Measurements from ENCODE around the gene AHR.
A peak's percentile ranks its signal among the peaks of the same experiment; 100 is the strongest.

The AHR gene

GRCh38 chr7:17364671-17365070, 66.2 kb downstream of the AHR start:
- H3K4me1 ChIP-seq (ENCODE audit: insufficient read depth, poor library complexity, severe bottlenecking): peaks cover 10% of the 10 kb centered on the region
- no peak for TF ChIP-seq CTCF (IDR thresholded peaks at IDR 0.05; ENCODE audit: poor library complexity, severe bottlenecking)
- H3K27me3 ChIP-seq (ENCODE audit: insufficient read depth, poor library complexity, severe bottlenecking): no peaks in the 10 kb centered on the region
- ATAC-seq (ENCODE audit: low read depth) (no peak), DNase-seq (ENCODE audit: low spot score) (no peak)
- H3K9me3 ChIP-seq (ENCODE audit: severe bottlenecking): no peaks in the 10 kb centered on the region
- no peaks in the 10 kb centered on the region for H3K36me3 ChIP-seq (ENCODE audit: low read depth)
- H3K4me3 ChIP-seq (ENCODE audit: severe bottlenecking): no peak overlapping the region
- H3K27ac ChIP-seq (ENCODE audit: poor library complexity, severe bottlenecking): no peak overlapping the region

- DNase-seq (ENCODE audit: low spot score): no peak
- H3K27me3 ChIP-seq (ENCODE audit: insufficient read depth, poor library complexity, severe bottlenecking): no peaks in the 10 kb centered on the region
- no peaks in the 10 kb centered on the region for H3K9me3 ChIP-seq (ENCODE audit: severe bottlenecking)
- H3K27ac ChIP-seq (ENCODE audit: poor library complexity, severe bottlenecking): no peak overlapping the region
- no peak for ATAC-seq (ENCODE audit: low read depth)
- H3K4me1 ChIP-seq (ENCODE audit: insufficient read depth, poor library complexity, severe bottlenecking): peaks cover 21% of the 10 kb centered on the region
- H3K4me3 ChIP-seq (ENCODE audit: severe bottlenecking): no peak overlapping the region
- no peak for TF ChIP-seq CTCF (IDR thresholded peaks at IDR 0.05; ENCODE audit: poor library complexity, severe bottlenecking)
- H3K36me3 ChIP-seq (ENCODE audit: low read depth): no peaks in the 10 kb centered on the region
Measured at GRCh38 chr7:17365775-17366174, 67.3 kb downstream of the AHR start.

GRCh38 chr7:17367502-17367901, 69.0 kb downstream of the AHR start:
- Histone ChIP-seq H3K27ac (ENCODE audit: poor library complexity, severe bottlenecking) (no peak overlapping the region), H3K36me3 (ENCODE audit: low read depth) (no peaks in the 10 kb centered on the region), H3K4me3 (ENCODE audit: severe bottlenecking) (no peak overlapping the region), H3K27me3 (ENCODE audit: insufficient read depth, poor library complexity, severe bottlenecking) (no peaks in the 10 kb centered on the region), H3K9me3 (ENCODE audit: severe bottlenecking) (no peaks in the 10 kb centered on the region), H3K4me1 (ENCODE audit: insufficient read depth, poor library complexity, severe bottlenecking) (peaks cover 38% of the 10 kb centered on the region)
- no peak for ATAC-seq (ENCODE audit: low read depth)
- no peak for TF ChIP-seq CTCF (IDR thresholded peaks at IDR 0.05; ENCODE audit: poor library complexity, severe bottlenecking)
- DNase-seq (ENCODE audit: low spot score): no peak

GRCh38 chr7:17368856-17369524, 70.5 kb downstream of the AHR start:
- Histone ChIP-seq H3K4me3 (ENCODE audit: severe bottlenecking) (no peak overlapping the region), H3K9me3 (ENCODE audit: severe bottlenecking) (no peaks in the 10 kb centered on the region), H3K36me3 (ENCODE audit: low read depth) (no peaks in the 10 kb centered on the region), H3K4me1 (ENCODE audit: insufficient read depth, poor library complexity, severe bottlenecking) (peaks cover 42% of the 10 kb centered on the region), H3K27ac (ENCODE audit: poor library complexity, severe bottlenecking) (peak overlapping the region; percentile 96), H3K27me3 (ENCODE audit: insufficient read depth, poor library complexity, severe bottlenecking) (no peaks in the 10 kb centered on the region)
- DNase-seq (ENCODE audit: low spot score) (no peak), ATAC-seq (ENCODE audit: low read depth) (no peak)
- TF ChIP-seq CTCF (IDR thresholded peaks at IDR 0.05; ENCODE audit: poor library complexity, severe bottlenecking): no peak

- H3K36me3 ChIP-seq (ENCODE audit: low read depth): no peaks in the 10 kb centered on the region
- no peaks in the 10 kb centered on the region for H3K27me3 ChIP-seq (ENCODE audit: insufficient read depth, poor library complexity, severe bottlenecking)
- ATAC-seq (ENCODE audit: low read depth): peak; percentile 69
- H3K4me3 ChIP-seq (ENCODE audit: severe bottlenecking): no peak overlapping the region
- no peaks in the 10 kb centered on the region for H3K9me3 ChIP-seq (ENCODE audit: severe bottlenecking)
- peaks cover 42% of the 10 kb centered on the region for H3K4me1 ChIP-seq (ENCODE audit: insufficient read depth, poor library complexity, severe bottlenecking)
- no peak for DNase-seq (ENCODE audit: low spot score)
- peak overlapping the region; percentile 96 for H3K27ac ChIP-seq (ENCODE audit: poor library complexity, severe bottlenecking)
- no peak for TF ChIP-seq CTCF (IDR thresholded peaks at IDR 0.05; ENCODE audit: poor library complexity, severe bottlenecking)
Measured at GRCh38 chr7:17369691-17370426, 71.4 kb downstream of the AHR start.
